K562 (cell line): ENCODE measurements around the gene TGFB1I1. TPM values are rescaled to one million over a fixed set of nuclear protein-coding genes. Genes with fewer than 3 reads are reported as not detected.

Source experiments
- AFF4 ChIP-seq: sonication (generic); formaldehyde crosslinking; IDR thresholded peaks from 2 replicates; pipeline ENCODE4 v1.8.0; 2023; ENCODE audit warnings: mild to moderate bottlenecking, missing genetic modification reagents
- CREB1 ChIP-seq, 2 experiments: sonication (generic) in 1 of 2; formaldehyde crosslinking in 1 of 2; IDR thresholded peaks; 2 replicates each; pipeline versions ENCODE4 v1.6.1 to v1.8.0; 2012 to 2022; ENCODE audit warnings: inconsistent platforms in 1 of 2, mild to moderate bottlenecking in 1 of 2, missing genetic modification reagents in 1 of 2, moderate library complexity in 1 of 2
- ELK1 ChIP-seq: sonication (generic); formaldehyde crosslinking; IDR thresholded peaks from 2 replicates; pipeline ENCODE4 v1.8.1; 2022; ENCODE audit warnings: missing genetic modification reagents
- ESRRB ChIP-seq: fragments of 250-450 bp; sonication (Bioruptor Pico); IDR thresholded peaks from 2 replicates; pipeline ENCODE4 v1.5.0; 2020; ENCODE audit warnings: mild to moderate bottlenecking, moderate library complexity, borderline replicate concordance
- FOXP4 ChIP-seq: sonication (generic); formaldehyde crosslinking; IDR thresholded peaks from 2 replicates; pipeline ENCODE4 v1.8.0; 2022; ENCODE audit warnings: mild to moderate bottlenecking, missing genetic modification reagents, borderline replicate concordance
- GATAD2A ChIP-seq: fragments of 450-650 bp; IDR thresholded peaks from 2 replicates; pipeline ENCODE4 v1.6.1; 2017
- HCFC1 ChIP-seq: IDR thresholded peaks from 2 replicates; pipeline ENCODE4 v1.6.1; 2012; ENCODE audit warnings: low read depth, low read length, improper control_type of control experiment
- KDM2B ChIP-seq: fragments of 250-450 bp; sonication (Bioruptor Pico); IDR thresholded peaks from 2 replicates; pipeline ENCODE4 v1.8.0; 2021; ENCODE audit warnings: mild to moderate bottlenecking, moderate library complexity
- L3MBTL2 ChIP-seq: fragments of 450-650 bp; IDR thresholded peaks from 2 replicates; pipeline ENCODE4 v1.6.1; 2016; ENCODE audit warnings: mild to moderate bottlenecking, moderate library complexity
- NBN ChIP-seq: fragments of 450-650 bp; IDR thresholded peaks from 2 replicates; pipeline ENCODE4 v1.6.1; 2016; ENCODE audit warnings: low read depth, mild to moderate bottlenecking
- POLR2A ChIP-seq: fragments of 450-650 bp; conservative IDR thresholded peaks from 2 replicates; pipeline ENCODE4 v1.6.1; 2016
- RBM17 ChIP-seq: fragments of 200-400 bp; formaldehyde crosslinking; IDR thresholded peaks from 2 replicates; pipeline ENCODE4 v1.6.1; 2017; ENCODE audit warnings: low read depth, mild to moderate bottlenecking, low read length, borderline replicate concordance
- RFX1 ChIP-seq: fragments of 450-650 bp; IDR thresholded peaks from 2 replicates; pipeline ENCODE4 v1.6.1; 2016; ENCODE audit warnings: mild to moderate bottlenecking, moderate library complexity
- SMAD4 ChIP-seq: fragments of 250-450 bp; sonication (Bioruptor Pico); conservative IDR thresholded peaks from 2 replicates; pipeline ENCODE4 v1.8.0; 2021; ENCODE audit warnings: inconsistent platforms, mild to moderate bottlenecking, moderate library complexity
- UBTF ChIP-seq, 2 experiments: IDR thresholded peaks; 2 replicates each; pipeline ENCODE4 v1.6.1; 2012; ENCODE audit warnings: improper control_type of control experiment in 2 of 2, low read depth in 2 of 2, low read length in 2 of 2, borderline replicate concordance in 1 of 2
- YBX1 ChIP-seq: fragments of 450-650 bp; IDR thresholded peaks from 2 replicates; pipeline ENCODE4 v1.7.1; 2016; ENCODE audit warnings: mild to moderate bottlenecking
- ZBTB1 ChIP-seq: sonication (generic); formaldehyde crosslinking; IDR thresholded peaks from 2 replicates; pipeline ENCODE4 v1.8.1; 2023; ENCODE audit warnings: missing genetic modification reagents, low read depth, mild to moderate bottlenecking, borderline replicate concordance
- ZNF77 ChIP-seq: fragments of 250-450 bp; sonication (Bioruptor Pico); IDR thresholded peaks from 2 replicates; pipeline ENCODE4 v1.5.0; 2020
- polyA plus RNA-seq, 8 experiments: library from polyadenylated mRNA; depleted of rRNA in 4 of 8; stranded (reverse) in 5 of 8; unstranded in 3 of 8; fragments of >200 nt; fragmentation: Nextera tagmentation in 2 of 8; fragmentation: Illumina TruSeq in 1 of 8; extraction: Ambion mirVana in 2 of 8; extraction: Trizol in 1 of 8; gene quantifications; 2 replicates each; pipeline versions ENCODE4 v1.2.1 to v1.2.3, GENCODE V29; 2011 to 2014; ENCODE audit warnings: inconsistent platforms in 1 of 8, missing spikeins in 1 of 8
- total RNA-seq, 7 experiments: library from RNA; depleted of rRNA in 6 of 7; stranded (reverse); fragments of >200 nt in 6 of 7; fragmentation: Illumina TruSeq in 2 of 7; extraction: Trizol in 2 of 7; gene quantifications; 2 replicates each; pipeline versions ENCODE4 v1.2.1 to v1.2.3, GENCODE V29; 2011 to 2021; ENCODE audit warnings: low replicate concordance in 1 of 7

The TGFB1I1 gene
- total and polyA plus RNA-seq, 9 of the 15 experiments (the other 6 are each of a cell fraction or from before 2014, with no cell fraction given): 0.04 to 0.91 (median 0.19) TPM

- TF ChIP-seq AFF4 (CRISPR knock-in tag) (peak; percentile 73; the same call in 1 of the 2 replicates), ELK1 (CRISPR knock-in tag) (no peak), FOXP4 (CRISPR knock-in tag) (no peak), HCFC1 (peak; percentile 93), ZNF77 (no peak), CREB1 (IDR thresholded peaks at IDR 0.05) (peak; percentile 96), CREB1 (CRISPR knock-in tag; IDR thresholded peaks at IDR 0.05) (peak; percentile 92), RFX1 (no peak), NBN (peak; percentile 47; the same call in 1 of the 2 replicates), RBM17 (no peak), GATAD2A (0 out of 2 replicates have a peak, but pooled peaks have one; percentile 25), YBX1 (no peak), ESRRB (CRISPR knock-in tag) (no peak), KDM2B (CRISPR knock-in tag) (peak; percentile 88), POLR2A (peak; percentile 97), SMAD4 (peak; percentile 28), L3MBTL2 (peak; percentile 98), ZBTB1 (CRISPR knock-in tag) (no peak), UBTF (IDR thresholded peaks at IDR 0.05; ENCODE audit: borderline replicate concordance in 1 of 2, low read depth in 2 of 2, low read length in 2 of 2) (peak; percentile 50 to 85; a peak in 2 of 4 replicates)
Observed at GRCh38 chr16:31458844-31459686, 12.9 kb upstream of the TGFB1I1 start, which contains the start of gene ARMC5 (continued).
